Choroid plexus epithelial cell (primary cell): ENCODE data around the gene AP2A1.
"Not testable (repeated sequence)": the region's sequence is repeated elsewhere in the genome, so short reads cannot be mapped to it uniquely, and the experiment has no call there.

Experiments
- DNase-seq: peaks from one replicate; pipeline ENCODE4 v3.0.0-alpha.2; 2010; ENCODE audit warnings: low read depth
- H3K4me3 ChIP-seq: 2 replicates; pipeline ENCODE4 v1.5.1; 2011; ENCODE audit warnings: low read depth, mild to moderate bottlenecking, control low read depth, low read length, moderate library complexity
- TF ChIP-seq, protein P1 (sequence below): conservative IDR thresholded peaks from 2 replicates; pipeline ENCODE4 v1.5.1; 2011; ENCODE audit warnings: low read depth, mild to moderate bottlenecking, control low read depth, inconsistent platforms, low read length, moderate library complexity

The AP2A1 gene

DNA sequence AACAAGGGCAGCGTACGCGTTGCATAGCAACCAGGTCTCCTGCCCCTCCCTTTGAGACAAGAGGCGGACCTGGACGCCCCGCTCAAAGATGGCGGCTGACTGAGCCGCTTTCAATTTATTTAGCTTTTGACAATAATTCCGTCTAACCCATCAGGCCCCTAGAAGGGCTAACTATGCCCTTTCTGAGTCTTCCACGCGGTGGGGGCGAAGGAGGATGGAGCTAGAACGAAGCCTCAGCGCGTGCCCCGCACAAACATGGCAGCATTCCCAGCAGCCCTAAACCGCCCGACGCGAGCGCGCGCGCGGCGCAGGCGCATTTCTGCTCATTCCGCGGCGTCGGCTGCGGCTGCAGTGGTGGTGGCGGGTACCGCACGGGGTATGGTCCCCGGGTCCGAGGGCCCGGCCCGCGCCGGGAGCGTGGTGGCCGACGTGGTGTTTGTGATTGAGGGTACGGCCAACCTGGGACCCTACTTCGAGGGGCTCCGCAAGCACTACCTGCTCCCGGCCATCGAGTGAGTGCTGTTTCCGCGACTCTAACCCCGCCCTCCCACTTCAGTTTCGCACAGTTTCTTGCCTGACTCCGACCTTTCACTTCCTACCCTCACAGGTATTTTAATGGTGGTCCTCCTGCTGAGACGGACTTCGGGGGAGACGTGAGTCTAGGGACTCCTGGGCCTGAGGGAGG is 51.3 kb downstream of the AP2A1 start, which contains the start of gene MED25:
Gene MED25 (plus strand): TSS at position 326 of the 685 bp plus-strand sequence. CDS start 53 bp downstream, at position 379.
- peak; percentile 84 for DNase-seq
- peak within 1 kb of the TSS; percentile 94 for H3K4me3 ChIP-seq
- TF ChIP-seq, protein P1, sequence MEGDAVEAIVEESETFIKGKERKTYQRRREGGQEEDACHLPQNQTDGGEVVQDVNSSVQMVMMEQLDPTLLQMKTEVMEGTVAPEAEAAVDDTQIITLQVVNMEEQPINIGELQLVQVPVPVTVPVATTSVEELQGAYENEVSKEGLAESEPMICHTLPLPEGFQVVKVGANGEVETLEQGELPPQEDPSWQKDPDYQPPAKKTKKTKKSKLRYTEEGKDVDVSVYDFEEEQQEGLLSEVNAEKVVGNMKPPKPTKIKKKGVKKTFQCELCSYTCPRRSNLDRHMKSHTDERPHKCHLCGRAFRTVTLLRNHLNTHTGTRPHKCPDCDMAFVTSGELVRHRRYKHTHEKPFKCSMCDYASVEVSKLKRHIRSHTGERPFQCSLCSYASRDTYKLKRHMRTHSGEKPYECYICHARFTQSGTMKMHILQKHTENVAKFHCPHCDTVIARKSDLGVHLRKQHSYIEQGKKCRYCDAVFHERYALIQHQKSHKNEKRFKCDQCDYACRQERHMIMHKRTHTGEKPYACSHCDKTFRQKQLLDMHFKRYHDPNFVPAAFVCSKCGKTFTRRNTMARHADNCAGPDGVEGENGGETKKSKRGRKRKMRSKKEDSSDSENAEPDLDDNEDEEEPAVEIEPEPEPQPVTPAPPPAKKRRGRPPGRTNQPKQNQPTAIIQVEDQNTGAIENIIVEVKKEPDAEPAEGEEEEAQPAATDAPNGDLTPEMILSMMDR: no peak

- peak overlapping the region; percentile 94 for H3K4me3 ChIP-seq
- TF ChIP-seq, protein P1: no peak
- DNase-seq: no peak
Observed at GRCh38 chr19:49818649-49819370, 52.0 kb downstream of the AP2A1 start.

DNA sequence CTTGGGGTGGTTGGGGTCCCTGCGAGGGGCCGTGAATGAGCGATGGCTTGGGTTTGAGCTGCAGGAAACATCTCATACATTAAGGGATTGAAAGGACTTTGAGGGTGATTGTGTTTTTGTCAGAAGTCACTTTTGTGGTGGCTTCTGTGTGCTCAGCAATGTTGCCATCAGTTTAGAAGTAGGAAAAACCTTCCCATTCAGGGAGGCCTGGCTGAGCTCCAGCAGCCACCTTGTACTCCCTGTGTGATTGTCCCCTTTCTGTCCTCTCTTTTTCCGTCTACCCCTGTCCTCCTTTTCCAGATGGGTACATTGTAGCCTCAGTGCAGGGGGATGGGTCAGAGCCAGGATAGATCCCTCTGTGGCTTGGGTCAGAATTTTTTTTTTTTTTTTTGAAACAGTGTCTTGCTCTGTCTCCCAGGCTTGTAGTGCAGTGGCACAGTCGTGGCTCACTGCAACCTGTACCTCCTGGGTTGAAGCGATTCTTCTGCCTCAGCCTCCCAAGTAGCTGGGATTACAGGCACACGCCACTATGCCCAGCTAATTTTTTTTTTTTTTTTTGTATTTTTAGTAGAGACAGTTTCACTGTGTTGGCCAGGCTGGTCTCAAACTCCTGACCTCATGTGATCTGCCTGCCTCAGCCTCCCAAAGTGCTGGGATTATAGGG is 52.8 kb downstream of the AP2A1 start:
- DNase-seq: not testable (repeated sequence)
- H3K4me3 ChIP-seq: peak overlapping the region; percentile 94

DNA sequence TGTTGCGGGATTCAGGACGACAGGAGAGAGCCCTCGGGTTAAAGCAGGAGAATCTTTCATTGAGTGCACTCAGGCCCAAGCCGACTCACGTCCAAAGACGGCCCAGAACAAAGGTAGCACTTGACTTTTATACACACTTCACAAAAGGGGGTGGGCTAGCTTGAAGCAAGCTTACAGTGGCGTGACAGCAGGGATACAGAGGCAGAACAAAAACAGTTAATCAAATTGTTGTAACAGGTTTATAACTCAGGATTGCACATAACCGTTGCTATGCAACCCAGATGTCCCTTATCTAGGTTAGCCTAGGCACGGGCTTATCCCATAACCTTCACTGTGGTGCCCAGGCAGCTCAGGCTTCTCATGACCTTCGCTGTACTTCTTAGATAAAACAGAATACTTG is 53.3 kb downstream of the AP2A1 start:
- no peak overlapping the region for H3K4me3 ChIP-seq
- TF ChIP-seq, protein P1: no peak
- DNase-seq: no peak

- no peak for DNase-seq
- H3K4me3 ChIP-seq: no peak overlapping the region
- TF ChIP-seq, protein P1: no peak
Observed at GRCh38 chr19:49823472-49823871, 56.7 kb downstream of the AP2A1 start.

GRCh38 chr19:49824662-49825061 is 57.9 kb downstream of the AP2A1 start:
- no peak for DNase-seq
- no peak overlapping the region for H3K4me3 ChIP-seq
- TF ChIP-seq, protein P1: no peak

DNA sequence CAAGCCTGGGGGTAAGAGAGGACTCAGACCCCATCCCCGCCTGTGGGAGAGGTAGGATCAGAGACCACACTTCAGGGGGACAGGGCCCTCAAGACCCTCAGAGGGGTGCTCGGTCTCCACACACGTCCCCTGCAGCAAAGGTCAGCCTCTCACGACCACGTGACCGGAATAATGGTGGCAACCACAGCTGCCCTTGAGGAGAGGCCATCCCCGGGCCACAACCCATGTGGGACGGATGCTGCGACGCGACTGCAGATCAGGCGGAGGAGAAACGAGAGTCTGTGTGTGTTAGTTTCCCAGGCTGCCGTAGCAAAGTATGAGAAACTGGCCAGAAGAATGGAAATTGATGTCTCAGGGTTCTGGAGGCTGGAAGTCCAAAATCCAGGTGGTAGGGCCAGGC is 60.2 kb downstream of the AP2A1 start:
- TF ChIP-seq, protein P1: no peak
- no peak overlapping the region for H3K4me3 ChIP-seq
- no peak for DNase-seq
